ENCODE measurements around the gene FFAR3.

DNA sequence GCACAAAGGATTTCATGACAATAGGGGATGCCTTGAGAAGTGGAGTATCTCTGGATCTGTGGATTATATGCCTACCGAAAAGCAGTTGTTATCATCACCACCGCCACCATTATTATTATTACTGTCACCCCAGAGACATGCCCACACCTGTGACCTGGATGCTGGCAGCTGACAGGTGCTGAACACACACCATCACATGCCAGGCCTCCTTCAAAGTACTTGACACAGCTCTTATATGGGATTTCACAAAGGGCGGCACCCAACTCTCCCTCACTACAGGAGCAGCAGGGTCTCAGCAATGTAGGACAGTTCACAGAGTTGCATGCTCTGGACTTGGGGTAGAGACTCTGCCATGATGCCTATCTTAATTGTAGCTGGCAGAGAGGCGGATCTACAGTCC lies 7.0 kb downstream of the FFAR3 start:
- TF ChIP-seq, protein P1, sequence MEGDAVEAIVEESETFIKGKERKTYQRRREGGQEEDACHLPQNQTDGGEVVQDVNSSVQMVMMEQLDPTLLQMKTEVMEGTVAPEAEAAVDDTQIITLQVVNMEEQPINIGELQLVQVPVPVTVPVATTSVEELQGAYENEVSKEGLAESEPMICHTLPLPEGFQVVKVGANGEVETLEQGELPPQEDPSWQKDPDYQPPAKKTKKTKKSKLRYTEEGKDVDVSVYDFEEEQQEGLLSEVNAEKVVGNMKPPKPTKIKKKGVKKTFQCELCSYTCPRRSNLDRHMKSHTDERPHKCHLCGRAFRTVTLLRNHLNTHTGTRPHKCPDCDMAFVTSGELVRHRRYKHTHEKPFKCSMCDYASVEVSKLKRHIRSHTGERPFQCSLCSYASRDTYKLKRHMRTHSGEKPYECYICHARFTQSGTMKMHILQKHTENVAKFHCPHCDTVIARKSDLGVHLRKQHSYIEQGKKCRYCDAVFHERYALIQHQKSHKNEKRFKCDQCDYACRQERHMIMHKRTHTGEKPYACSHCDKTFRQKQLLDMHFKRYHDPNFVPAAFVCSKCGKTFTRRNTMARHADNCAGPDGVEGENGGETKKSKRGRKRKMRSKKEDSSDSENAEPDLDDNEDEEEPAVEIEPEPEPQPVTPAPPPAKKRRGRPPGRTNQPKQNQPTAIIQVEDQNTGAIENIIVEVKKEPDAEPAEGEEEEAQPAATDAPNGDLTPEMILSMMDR (IDR thresholded peaks at IDR 0.05), result no peak
- TF ChIP-seq POLR2A (IDR thresholded peaks at IDR 0.05), result no peak
